HepG2 (cell line): ENCODE data around the gene PPP1R27. TPM values are rescaled to one million over a fixed set of nuclear protein-coding genes. Genes with fewer than 3 reads are reported as not detected.
A peak's percentile ranks its signal among the peaks of the same experiment; 100 is the strongest.

Source experiments
- ARID2 ChIP-seq: sonication (generic); formaldehyde crosslinking; IDR thresholded peaks from 2 replicates; pipeline ENCODE4 v1.8.1; 2022; ENCODE audit warnings: mild to moderate bottlenecking, missing genetic modification reagents, borderline replicate concordance
- DMAP1 ChIP-seq: IDR thresholded peaks from 2 replicates; pipeline ENCODE4 v1.6.1; 2016
- DPF2 ChIP-seq: sonication (generic); formaldehyde crosslinking; IDR thresholded peaks from 2 replicates; pipeline ENCODE4 v1.4.0; 2020; ENCODE audit warnings: mild to moderate bottlenecking, low read depth, missing genetic modification reagents, borderline replicate concordance
- ERF ChIP-seq: IDR thresholded peaks from 2 replicates; pipeline ENCODE4 v1.6.1; 2018; ENCODE audit warnings: missing biosample characterization, missing genetic modification reagents
- GABPB1 ChIP-seq: IDR thresholded peaks from 2 replicates; pipeline ENCODE4 v1.6.1; 2016; ENCODE audit warnings: mild to moderate bottlenecking, missing genetic modification reagents, moderate library complexity, missing compliant biosample characterization
- GTF3A ChIP-seq: sonication (generic); formaldehyde crosslinking; conservative IDR thresholded peaks from 2 replicates; pipeline ENCODE4 v1.4.0; 2020; ENCODE audit warnings: mild to moderate bottlenecking, missing genetic modification reagents
- HOXA9 ChIP-seq: sonication (generic); formaldehyde crosslinking; IDR thresholded peaks from 2 replicates; pipeline ENCODE4 v1.8.1; 2022; ENCODE audit warnings: missing genetic modification reagents, mild to moderate bottlenecking, moderate library complexity, borderline replicate concordance
- MBNL3 ChIP-seq: fragments of 250-450 bp; sonication (Bioruptor Pico); conservative IDR thresholded peaks from 2 replicates; pipeline ENCODE4 v1.8.0; 2022; ENCODE audit warnings: mild to moderate bottlenecking, inconsistent platforms
- NAIF1 ChIP-seq: sonication (generic); formaldehyde crosslinking; IDR thresholded peaks from 2 replicates; pipeline ENCODE4 v1.5.0; 2020; ENCODE audit warnings: mild to moderate bottlenecking, missing genetic modification reagents, borderline replicate concordance
- NFE2L1 ChIP-seq: sonication (generic); formaldehyde crosslinking; IDR thresholded peaks from 2 replicates; pipeline ENCODE4 v1.4.0; 2020; ENCODE audit warnings: missing genetic modification reagents, mild to moderate bottlenecking, borderline replicate concordance
- NFIB ChIP-seq: sonication (generic); formaldehyde crosslinking; IDR thresholded peaks from 2 replicates; pipeline ENCODE4 v1.9.0; 2021; ENCODE audit warnings: missing genetic modification reagents, mild to moderate bottlenecking, borderline replicate concordance
- NKX3-1 ChIP-seq: sonication (generic); formaldehyde crosslinking; IDR thresholded peaks from 2 replicates; pipeline ENCODE4 v1.5.0; 2020; ENCODE audit warnings: missing genetic modification reagents
- PLRG1 ChIP-seq: fragments of 450-650 bp; conservative IDR thresholded peaks from 2 replicates; pipeline ENCODE4 v1.6.1; 2016
- REPIN1 ChIP-seq: sonication (generic); formaldehyde crosslinking; IDR thresholded peaks from 2 replicates; pipeline ENCODE4 v1.8.0; 2022; ENCODE audit warnings: missing genetic modification reagents, low read depth, mild to moderate bottlenecking, borderline replicate concordance
- SYNCRIP ChIP-seq: fragments of 200-400 bp; formaldehyde crosslinking; IDR thresholded peaks from 2 replicates; pipeline ENCODE4 v1.6.1; 2018; ENCODE audit warnings: mild to moderate bottlenecking, low read depth, low read length; ENCODE audit not compliant: insufficient read depth
- TEAD2 ChIP-seq: sonication (generic); formaldehyde crosslinking; IDR thresholded peaks from 2 replicates; pipeline ENCODE4 v1.9.0; 2021; ENCODE audit warnings: missing genetic modification reagents
- ZFAT ChIP-seq: sonication (generic); formaldehyde crosslinking; conservative IDR thresholded peaks from 2 replicates; pipeline ENCODE4 v1.8.1; 2023; ENCODE audit warnings: missing genetic modification reagents, inconsistent platforms
- ZNF138 ChIP-seq: sonication (generic); formaldehyde crosslinking; IDR thresholded peaks from 2 replicates; pipeline ENCODE4 v1.5.0; 2020; ENCODE audit warnings: mild to moderate bottlenecking, low read depth, missing genetic modification reagents
- ZNF329 ChIP-seq: sonication (generic); formaldehyde crosslinking; IDR thresholded peaks from 2 replicates; pipeline ENCODE4 v1.9.0; 2021; ENCODE audit warnings: low read depth, mild to moderate bottlenecking, missing genetic modification reagents
- ZNF547 ChIP-seq: sonication (generic); formaldehyde crosslinking; IDR thresholded peaks from 2 replicates; pipeline ENCODE4 v1.5.1; 2020; ENCODE audit warnings: mild to moderate bottlenecking, missing genetic modification reagents
- ZNF841 ChIP-seq: sonication (generic); formaldehyde crosslinking; IDR thresholded peaks from 2 replicates; pipeline ENCODE4 v1.8.1; 2023; ENCODE audit warnings: missing genetic modification reagents, borderline replicate concordance
- ZSCAN9 ChIP-seq: IDR thresholded peaks from 2 replicates; pipeline ENCODE4 v1.6.1; 2016; ENCODE audit warnings: borderline replicate concordance
- polyA plus RNA-seq, 8 experiments: library from polyadenylated mRNA; depleted of rRNA in 3 of 8; stranded (reverse) in 7 of 8; unstranded in 1 of 8; fragments of >200 nt; fragmentation: Illumina TruSeq in 4 of 8; extraction: Trizol in 4 of 8; gene quantifications; 2 replicates each; pipeline versions ENCODE4 v1.2.1 to v1.2.3, GENCODE V29; 2011 to 2016; ENCODE audit warnings: low read depth in 4 of 8, missing spikeins in 1 of 8, mixed read lengths in 1 of 8; ENCODE audit not compliant: insufficient read depth in 1 of 8
- total RNA-seq, 5 experiments: library from RNA; depleted of rRNA; stranded (reverse); fragments of >200 nt; fragmentation: Illumina TruSeq; extraction: Trizol; gene quantifications; 2 replicates each; pipeline ENCODE4 v1.2.3, GENCODE V29; 2016; ENCODE audit warnings: low read depth in 1 of 5
- TF ChIP-seq, protein P1 (sequence below): sonication (generic); formaldehyde crosslinking; IDR thresholded peaks from 2 replicates; pipeline ENCODE4 v1.4.0; 2020; ENCODE audit warnings: missing genetic modification reagents
- TF ChIP-seq, protein P2 (sequence below): sonication (generic); formaldehyde crosslinking; IDR thresholded peaks from 2 replicates; pipeline ENCODE4 v1.4.0; 2020; ENCODE audit warnings: mild to moderate bottlenecking, low read depth, missing genetic modification reagents
- TF ChIP-seq, protein P3 (sequence below): sonication (generic); formaldehyde crosslinking; IDR thresholded peaks from 2 replicates; pipeline ENCODE4 v1.4.0; 2020; ENCODE audit warnings: low read depth, mild to moderate bottlenecking, missing genetic modification reagents
- TF ChIP-seq, protein P4 (sequence below): conservative IDR thresholded peaks from 2 replicates; pipeline ENCODE4 v1.6.1; 2018; ENCODE audit warnings: missing genetic modification reagents

The PPP1R27 gene
- total and polyA plus RNA-seq, 2 of the 13 experiments (the other 11 are each of a cell fraction or from before 2014, with no cell fraction given) = 0.17 to 1.00 TPM

DNA sequence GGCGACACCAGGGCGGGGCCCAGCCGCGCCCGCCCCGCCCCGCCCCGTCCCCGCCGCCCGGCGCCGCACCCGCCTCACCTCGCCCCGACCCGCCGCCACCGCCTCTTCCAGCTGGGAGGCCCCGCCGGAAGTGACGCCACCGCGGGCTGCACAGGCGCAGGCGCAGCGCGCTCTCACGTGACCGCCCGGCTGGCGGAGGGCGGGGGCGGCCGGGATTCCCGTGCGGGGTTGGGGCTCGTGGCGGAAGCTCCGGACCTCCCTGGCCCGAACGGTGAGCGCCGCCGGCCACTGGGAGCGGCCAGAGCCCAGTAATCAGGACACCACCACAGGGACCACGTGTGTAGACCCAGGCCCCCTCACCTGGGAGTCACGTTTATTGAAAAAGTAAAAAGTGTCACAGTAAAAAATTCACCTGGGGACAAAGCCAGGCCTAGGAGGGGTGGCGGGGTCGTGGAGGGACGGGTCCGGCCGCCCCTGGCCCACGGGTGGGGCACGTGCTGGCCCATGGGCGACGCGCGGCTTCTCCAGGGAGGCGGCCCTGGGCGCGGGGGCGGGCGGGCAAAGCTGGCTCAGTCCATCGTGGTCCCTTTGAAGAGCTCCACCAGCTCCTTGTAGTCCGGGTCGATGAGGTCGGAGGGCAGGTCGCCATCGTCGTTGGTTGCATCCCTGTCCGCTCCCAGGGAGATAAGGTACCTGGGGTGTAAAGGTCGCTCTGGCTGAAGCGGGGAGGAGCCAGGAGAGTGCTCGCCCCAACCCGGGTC, 1.5 kb downstream of the PPP1R27 start, which contains the start of gene MCRIP1 (continued):
- TF ChIP-seq NAIF1 (CRISPR knock-in tag) (no peak), ARID2 (CRISPR knock-in tag) (no peak), ZNF138 (peak; percentile 63; the same call in 1 of the 2 replicates), ZNF547 (CRISPR knock-in tag) (peak; percentile 97), DMAP1 (CRISPR knock-in tag) (peak; percentile 90), ERF (CRISPR knock-in tag) (peak; percentile 86), ZFAT (0 out of 2 replicates have a peak, but pooled peaks have one; percentile 75), GTF3A (CRISPR knock-in tag) (peak; percentile 77; the same call in 1 of the 2 replicates), REPIN1 (CRISPR knock-in tag) (0 out of 2 replicates have a peak, but pooled peaks have one; percentile 68), GABPB1 (CRISPR knock-in tag) (peak; percentile 92), ZNF329 (CRISPR knock-in tag) (no peak), ZNF841 (CRISPR knock-in tag) (peak; percentile 71; the same call in 1 of the 2 replicates), TEAD2 (no peak), NKX3-1 (CRISPR knock-in tag) (peak; percentile 90), NFIB (CRISPR knock-in tag) (no peak), SYNCRIP (no peak), PLRG1 (no peak), NFE2L1 (CRISPR knock-in tag) (no peak), MBNL3 (no peak), ZSCAN9 (CRISPR knock-in tag) (peak; percentile 42), HOXA9 (CRISPR knock-in tag) (peak; percentile 70; the same call in 1 of the 2 replicates), DPF2 (peak; percentile 83)
- TF ChIP-seq, protein P1, sequence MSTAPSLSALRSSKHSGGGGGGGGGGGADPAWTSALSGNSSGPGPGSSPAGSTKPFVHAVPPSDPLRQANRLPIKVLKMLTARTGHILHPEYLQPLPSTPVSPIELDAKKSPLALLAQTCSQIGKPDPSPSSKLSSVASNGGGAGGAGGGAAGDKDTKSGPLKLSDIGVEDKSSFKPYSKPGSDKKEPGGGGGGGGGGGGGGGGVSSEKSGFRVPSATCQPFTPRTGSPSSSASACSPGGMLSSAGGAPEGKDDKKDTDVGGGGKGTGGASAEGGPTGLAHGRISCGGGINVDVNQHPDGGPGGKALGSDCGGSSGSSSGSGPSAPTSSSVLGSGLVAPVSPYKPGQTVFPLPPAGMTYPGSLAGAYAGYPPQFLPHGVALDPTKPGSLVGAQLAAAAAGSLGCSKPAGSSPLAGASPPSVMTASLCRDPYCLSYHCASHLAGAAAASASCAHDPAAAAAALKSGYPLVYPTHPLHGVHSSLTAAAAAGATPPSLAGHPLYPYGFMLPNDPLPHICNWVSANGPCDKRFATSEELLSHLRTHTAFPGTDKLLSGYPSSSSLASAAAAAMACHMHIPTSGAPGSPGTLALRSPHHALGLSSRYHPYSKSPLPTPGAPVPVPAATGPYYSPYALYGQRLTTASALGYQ = 0 out of 2 replicates have a peak, but pooled peaks have one; percentile 78
- TF ChIP-seq, protein P2, sequence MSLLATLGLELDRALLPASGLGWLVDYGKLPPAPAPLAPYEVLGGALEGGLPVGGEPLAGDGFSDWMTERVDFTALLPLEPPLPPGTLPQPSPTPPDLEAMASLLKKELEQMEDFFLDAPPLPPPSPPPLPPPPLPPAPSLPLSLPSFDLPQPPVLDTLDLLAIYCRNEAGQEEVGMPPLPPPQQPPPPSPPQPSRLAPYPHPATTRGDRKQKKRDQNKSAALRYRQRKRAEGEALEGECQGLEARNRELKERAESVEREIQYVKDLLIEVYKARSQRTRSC = peak; percentile 95
- TF ChIP-seq, protein P3, sequence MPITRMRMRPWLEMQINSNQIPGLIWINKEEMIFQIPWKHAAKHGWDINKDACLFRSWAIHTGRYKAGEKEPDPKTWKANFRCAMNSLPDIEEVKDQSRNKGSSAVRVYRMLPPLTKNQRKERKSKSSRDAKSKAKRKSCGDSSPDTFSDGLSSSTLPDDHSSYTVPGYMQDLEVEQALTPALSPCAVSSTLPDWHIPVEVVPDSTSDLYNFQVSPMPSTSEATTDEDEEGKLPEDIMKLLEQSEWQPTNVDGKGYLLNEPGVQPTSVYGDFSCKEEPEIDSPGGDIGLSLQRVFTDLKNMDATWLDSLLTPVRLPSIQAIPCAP (CRISPR knock-in tag) = 0 out of 2 replicates have a peak, but pooled peaks have one; percentile 81
- TF ChIP-seq, protein P4, sequence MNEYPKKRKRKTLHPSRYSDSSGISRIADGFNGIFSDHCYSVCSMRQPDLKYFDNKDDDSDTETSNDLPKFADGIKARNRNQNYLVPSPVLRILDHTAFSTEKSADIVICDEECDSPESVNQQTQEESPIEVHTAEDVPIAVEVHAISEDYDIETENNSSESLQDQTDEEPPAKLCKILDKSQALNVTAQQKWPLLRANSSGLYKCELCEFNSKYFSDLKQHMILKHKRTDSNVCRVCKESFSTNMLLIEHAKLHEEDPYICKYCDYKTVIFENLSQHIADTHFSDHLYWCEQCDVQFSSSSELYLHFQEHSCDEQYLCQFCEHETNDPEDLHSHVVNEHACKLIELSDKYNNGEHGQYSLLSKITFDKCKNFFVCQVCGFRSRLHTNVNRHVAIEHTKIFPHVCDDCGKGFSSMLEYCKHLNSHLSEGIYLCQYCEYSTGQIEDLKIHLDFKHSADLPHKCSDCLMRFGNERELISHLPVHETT = peak; percentile 96
